GM19452 (cell line): ENCODE measurements around the gene AMOT.

ENCODE experiments used
- ATAC-seq: cut with Tn5 transposase; IDR thresholded peaks from one replicate; pipeline ENCODE4 v1.9.1; 2021; ENCODE audit not compliant: unreplicated experiment

The AMOT gene

GRCh38 chrX:112802541-112802940, 38.1 kb downstream of the AMOT start:
- ATAC-seq, result no peak

- no peak for ATAC-seq
These were observed 39.5 kb downstream of the AMOT start for GRCh38 chrX:112800971-112801775.

- ATAC-seq, result no peak
These were observed 41.2 kb downstream of the AMOT start for GRCh38 chrX:112799425-112799824.

GRCh38 chrX:112798736-112799135, 41.9 kb downstream of the AMOT start:
- ATAC-seq, result no peak

GRCh38 chrX:112789931-112790330, 50.7 kb downstream of the AMOT start:
- no peak for ATAC-seq

GRCh38 chrX:112786076-112786475, 54.6 kb downstream of the AMOT start:
- ATAC-seq, result no peak

- no peak for ATAC-seq
These were observed 55.3 kb downstream of the AMOT start for GRCh38 chrX:112785344-112785743.

GRCh38 chrX:112784692-112785091, 55.9 kb downstream of the AMOT start:
- no peak for ATAC-seq

- ATAC-seq, result no peak
These were observed 61.5 kb downstream of the AMOT start for GRCh38 chrX:112779139-112779538.

GRCh38 chrX:112774651-112775293, 65.9 kb downstream of the AMOT start:
- ATAC-seq, result no peak

- no peak for ATAC-seq
These were observed 66.5 kb downstream of the AMOT start for GRCh38 chrX:112774142-112774541.

- ATAC-seq, result no peak
These were observed 71.6 kb downstream of the AMOT start for GRCh38 chrX:112769034-112769433.

GRCh38 chrX:112768563-112768962, 72.1 kb downstream of the AMOT start:
- no peak for ATAC-seq

GRCh38 chrX:112766774-112767173, 73.9 kb downstream of the AMOT start:
- no peak for ATAC-seq

GRCh38 chrX:112761242-112762207, 79.1 kb downstream of the AMOT start:
- ATAC-seq, result peak; percentile 81

- peak; percentile 51 for ATAC-seq
These were observed 79.9 kb downstream of the AMOT start for GRCh38 chrX:112760697-112761096.

GRCh38 chrX:112759966-112760365, 80.7 kb downstream of the AMOT start:
- no peak for ATAC-seq

- no peak for ATAC-seq
These were observed 81.1 kb downstream of the AMOT start for GRCh38 chrX:112759512-112759911.

- ATAC-seq, result no peak
These were observed 82.7 kb downstream of the AMOT start for GRCh38 chrX:112757946-112758345.

- ATAC-seq, result no peak
These were observed 87.5 kb downstream of the AMOT start for GRCh38 chrX:112753116-112753515.

GRCh38 chrX:112751076-112751475, 89.6 kb downstream of the AMOT start:
- no peak for ATAC-seq
